ENCODE results near the gene TOP2A.
"Not testable (repeated sequence)": the region's sequence is repeated elsewhere in the genome, so short reads cannot be mapped to it uniquely, and the experiment has no call there.

TOP2A gene

DNA sequence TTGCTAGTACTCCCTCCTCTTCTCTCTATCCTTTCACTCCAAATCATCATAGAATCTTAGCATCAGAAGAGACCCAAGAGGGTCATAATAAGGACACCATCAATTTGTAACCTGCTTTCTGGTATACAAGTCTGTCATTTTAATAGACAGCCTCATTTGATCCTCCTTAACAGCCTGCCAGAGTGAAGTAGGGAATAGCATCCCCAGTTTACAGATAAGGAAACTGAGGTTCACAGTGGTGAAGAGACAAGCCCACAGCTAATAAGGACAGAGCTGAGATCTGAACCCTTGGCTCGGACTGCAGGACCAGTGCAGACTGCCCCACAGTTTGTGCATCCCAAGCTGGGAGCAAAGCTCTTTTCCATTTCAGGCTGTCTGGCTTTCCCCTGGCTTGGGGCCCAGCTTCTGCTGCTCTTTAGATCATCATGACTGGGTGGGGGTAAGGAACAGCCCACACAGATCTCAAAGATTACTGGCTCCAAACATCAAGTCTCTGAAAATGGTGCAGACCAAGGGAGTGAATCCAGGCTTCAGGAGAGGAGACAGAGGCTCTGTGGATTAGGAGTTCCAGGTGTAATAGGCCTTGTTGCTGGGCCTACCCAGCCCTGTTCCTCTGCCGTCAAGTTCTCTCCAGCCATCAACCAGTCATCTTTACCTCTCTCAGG is 15.3 kb upstream of the TOP2A start:
- no peak for DNase-seq

DNA sequence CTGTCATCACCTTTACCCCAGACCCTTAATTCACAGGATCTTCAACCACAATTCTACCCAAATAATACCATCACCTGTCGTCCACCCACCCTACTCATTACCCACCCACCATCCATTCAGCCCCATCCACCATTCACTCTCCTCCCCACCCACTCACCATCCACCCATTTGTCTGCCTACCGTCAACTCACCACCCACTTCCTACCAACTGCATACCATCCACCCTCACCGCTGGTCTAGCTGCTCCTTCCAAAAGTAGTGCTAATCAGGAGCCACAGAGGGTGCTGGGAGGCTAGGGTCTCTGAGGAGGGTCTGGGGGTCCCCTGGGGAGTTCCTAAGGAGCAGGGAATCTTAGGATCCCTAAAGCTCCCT is 13.5 kb upstream of the TOP2A start:
- no peak for DNase-seq

DNA sequence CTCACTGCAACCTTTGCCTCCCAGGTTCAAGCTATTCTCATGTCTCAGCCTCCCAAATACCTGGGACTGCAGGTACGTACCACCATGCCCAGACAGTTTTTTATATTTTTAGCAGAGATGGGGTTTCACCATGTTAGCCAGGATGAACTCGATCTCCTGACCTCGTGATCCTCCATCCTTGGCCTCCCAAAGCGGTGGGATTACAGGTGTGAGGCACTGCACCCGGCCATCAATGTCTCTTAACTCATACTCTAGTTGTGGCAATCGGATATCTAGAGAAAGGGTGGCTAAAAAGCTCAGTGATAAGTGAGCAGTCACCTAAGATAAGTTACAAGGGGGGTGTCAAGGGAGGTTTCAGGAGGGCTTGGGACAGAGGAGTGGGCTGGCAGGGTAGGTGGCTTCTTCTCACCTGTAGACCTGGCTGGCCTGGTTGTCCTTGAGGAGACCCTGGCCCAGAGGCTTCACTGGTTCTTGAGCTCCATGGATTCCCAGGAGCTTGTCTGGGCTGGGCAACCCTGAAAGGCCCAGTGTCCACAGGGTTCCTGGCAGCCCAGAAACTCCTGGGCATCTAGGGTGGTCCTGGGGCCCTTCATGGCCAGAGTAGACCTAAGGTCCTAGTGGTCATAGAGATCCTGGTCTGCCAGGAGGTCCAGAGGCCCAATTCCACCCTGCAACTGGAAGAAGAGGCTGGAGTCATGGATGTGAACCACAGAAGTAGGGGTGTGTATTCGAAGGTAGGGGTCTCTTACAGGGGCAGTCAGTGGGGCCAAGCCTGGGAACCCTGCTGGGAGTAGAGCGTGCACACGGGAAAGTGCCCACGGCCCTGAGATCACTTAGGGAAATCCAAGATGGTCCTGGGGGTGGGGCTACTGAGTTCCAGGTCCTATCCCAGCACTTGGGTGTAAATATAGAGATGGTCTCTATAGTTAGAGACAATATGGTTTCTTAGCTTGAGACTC is 12.9 kb upstream of the TOP2A start:
- DNase-seq: no peak

DNA sequence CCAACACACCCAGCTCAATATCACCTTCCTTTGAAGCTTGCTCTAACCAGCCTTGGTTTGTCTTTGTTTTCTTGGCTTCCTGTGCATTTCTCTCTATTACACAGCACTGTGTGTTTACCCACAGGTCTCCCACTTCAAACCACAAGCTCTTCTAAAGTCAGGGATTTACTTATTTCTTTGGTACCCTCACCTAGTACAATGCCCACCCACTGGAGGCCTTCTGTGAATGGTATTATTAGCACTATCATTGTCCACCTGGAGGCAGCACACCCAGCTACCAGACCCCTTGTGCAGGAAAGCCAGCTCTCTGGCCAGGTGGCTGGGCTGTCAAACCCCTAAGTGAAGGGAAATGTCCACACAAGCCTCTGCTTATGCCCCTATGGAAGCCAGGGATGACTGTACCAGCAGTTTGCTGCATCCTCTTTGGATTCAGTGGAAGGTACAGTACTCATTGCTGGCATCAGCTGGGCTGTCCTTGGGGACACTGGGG is 9.4 kb upstream of the TOP2A start:
- no peak for DNase-seq

DNA sequence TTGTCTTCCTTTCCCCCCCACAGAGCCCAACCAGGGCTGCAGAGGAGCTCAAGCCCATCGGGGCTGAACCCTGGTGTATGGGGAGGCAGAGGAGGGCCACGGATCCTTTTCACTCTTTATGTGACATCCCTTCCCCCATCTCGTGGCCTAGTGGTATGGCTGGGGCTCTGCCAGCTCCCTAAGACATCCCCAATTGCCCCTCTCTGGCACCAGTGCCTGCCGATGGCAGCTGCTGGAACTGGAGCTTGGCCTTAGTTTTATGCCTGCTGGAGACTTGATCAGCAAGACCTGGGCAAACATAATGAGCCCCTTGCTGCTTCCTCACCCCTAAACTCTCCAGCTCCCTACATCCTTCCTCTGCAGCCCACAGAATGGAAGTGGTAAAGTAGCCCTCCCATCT is 8.0 kb upstream of the TOP2A start:
- no peak for DNase-seq

DNA sequence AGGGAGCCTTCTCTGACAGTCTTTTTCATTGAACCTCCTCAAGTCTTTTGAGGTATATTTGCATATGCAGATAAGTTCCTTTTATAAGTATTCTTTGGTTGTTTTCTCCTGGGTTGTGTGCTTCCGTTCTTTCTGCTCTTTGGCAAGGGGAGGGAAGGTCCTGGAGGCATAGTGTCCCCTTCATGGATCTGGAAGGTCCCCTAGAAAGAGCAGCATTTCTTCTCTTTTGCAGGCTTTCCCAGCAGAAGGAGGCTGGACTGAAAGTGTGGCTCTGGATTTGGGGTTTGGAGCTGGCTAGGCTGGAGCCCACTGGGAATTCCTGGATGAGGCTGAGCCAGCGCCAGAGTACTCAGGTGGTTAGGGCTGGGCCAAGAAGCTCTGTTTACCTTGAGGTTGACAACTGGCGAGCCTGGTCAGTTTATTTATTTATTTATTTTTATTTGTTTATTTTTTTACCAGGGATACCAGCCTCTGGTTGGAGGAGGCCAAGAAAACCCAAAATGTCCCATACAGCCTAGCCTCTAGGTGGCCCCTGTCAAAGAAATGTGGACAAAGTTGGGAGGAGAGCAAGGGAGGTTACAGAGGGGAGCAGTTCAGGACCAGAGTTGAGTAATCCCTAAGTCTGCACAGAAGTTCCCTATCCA is 5.4 kb upstream of the TOP2A start:
- DNase-seq: no peak

DNA sequence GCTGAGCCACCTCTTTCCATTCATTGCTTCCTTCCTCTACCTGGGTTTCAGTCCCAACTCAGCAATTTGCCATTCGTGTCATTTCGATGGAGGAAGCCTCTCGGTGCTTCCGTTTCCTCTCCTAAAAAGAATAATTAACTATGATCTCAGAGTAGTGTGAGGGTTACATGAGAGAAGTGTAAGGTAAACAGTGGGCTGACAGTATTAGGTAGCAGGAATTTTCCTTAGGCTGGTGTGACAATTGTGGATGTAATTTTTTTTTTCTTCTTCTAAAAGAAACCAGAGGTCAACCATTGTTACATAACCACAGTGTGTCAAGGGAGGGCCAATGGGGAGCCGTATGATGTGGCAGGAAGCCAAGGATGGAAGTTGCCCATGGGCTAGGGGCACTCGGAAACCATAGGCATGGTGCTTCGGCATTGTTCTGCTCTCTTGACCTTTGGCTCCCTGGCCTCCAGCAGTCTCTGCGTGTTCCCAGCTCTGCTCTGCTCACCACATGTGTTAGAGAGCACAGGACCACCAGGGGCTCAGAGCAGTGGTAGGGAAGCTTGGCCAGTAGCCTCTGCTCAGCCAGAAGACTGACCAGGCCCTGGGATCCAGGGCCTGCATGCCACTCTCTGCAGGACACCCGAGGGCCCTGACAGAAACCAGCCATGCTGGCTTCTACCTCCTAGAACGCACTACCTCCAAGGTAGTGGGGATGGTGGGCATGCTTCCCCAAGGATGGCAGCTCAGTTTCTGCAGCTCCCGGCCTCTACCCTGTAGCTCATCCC is 2.0 kb upstream of the TOP2A start:
- DNase-seq: no peak

DNA sequence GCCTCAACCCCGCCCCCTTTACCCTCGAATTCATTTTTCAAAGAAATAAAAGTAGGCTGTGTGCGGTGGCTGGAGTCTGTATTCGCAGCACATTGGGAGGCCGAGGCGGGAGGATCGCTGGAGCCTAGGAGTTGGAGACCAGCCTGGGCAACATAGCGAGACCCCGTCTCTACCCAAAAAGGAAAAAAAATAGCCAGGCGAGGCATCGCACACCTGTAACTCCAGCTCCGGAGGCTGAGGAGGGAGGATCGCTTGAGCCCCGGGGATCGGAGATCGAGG is 671 bp upstream of the TOP2A start:
- DNase-seq: peak in 2 of 56 donors; percentile 34 to 55

DNA sequence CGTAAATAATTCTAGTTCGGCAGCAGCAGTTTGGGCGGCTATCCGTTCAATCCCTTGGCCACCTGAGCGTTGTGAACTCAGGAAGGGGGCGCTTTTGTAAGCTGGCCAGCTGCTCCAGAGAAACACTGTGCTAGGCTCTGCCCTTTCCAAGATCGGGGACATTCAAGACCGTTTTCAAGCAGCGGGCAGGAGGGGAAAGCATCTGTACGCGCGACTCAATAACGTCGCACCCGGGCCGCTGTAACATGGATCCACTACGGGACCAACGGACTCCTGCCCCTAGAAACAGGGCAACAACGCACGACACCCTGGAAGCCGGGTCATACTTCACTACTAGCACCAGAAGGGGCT is 463 bp downstream of the TOP2A start:
- DNase-seq: no peak

DNA sequence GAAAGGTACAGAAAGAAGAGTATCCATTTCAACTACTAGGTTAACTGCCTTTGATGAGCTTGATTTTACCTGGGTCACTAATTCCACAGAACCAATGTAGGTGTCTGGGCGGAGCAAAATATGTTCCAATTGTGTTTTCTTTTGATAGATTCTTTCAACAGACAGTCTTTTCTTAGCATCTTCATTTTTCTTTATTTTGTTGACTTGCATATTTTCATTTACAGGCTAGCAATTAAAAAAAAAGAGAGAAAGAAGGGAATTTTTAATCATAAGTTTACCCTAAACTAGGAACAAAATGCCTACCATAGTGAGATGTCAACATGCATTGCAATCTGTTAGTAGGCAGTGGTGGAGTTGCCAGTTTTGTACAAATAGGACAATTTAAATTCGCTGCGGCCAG is 1.0 kb downstream of the TOP2A start:
- no peak for DNase-seq

DNA sequence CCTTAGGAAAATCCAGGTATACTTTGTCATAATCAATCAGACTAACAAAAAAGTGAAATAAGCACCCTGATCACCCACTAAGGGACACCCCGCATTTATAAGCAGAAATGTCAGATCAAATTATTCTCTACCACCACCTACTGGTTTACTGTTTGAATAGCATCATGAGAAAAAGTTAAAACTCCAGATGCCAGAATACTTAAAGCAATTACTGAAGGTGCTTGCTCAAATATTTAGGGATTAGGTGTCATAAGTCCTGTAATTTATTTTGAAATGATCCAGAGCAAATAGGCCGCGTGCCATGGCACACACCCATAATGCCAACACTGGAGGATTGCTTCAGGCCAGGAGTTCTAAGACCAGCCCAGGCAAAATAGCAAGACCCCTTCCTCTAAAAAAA is 2.3 kb downstream of the TOP2A start:
- DNase-seq: no peak

DNA sequence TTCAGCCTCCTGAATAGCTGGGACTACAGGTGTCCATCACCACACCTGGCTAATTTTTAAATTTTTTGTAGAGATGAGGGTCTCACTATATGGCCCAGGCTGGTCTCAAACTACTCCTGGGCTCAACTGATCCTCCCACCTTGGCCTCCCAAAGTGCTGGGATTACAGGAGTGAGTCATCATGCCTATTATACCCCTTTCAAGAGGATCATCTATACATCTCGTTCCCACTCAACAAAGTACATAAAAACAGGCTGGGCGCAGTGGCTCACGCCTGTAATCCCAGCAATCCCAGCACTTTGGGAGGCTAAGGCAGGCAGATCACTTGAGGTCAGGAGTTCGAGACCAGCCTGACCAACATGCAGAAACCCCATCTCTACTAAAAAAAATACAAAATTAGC is 3.4 kb downstream of the TOP2A start:
- not testable (repeated sequence) for DNase-seq

DNA sequence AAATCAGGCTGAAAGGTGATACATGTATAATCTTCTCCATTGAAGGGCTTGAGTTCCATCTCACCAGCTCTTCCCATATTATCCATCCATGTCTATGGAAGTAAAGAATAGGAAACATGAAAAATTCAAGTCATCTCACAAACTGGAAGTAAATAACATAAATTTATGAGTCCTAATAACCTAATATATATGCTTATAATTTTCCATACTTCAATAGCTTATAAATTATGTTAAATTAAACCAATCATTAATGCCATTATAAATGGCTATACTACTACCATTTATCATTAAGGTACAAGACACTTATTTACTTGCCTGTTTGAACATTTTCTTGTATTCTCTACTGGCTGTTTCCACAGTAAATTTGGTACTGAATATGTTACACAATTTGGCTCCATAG is 4.8 kb downstream of the TOP2A start:
- DNase-seq: no peak

DNA sequence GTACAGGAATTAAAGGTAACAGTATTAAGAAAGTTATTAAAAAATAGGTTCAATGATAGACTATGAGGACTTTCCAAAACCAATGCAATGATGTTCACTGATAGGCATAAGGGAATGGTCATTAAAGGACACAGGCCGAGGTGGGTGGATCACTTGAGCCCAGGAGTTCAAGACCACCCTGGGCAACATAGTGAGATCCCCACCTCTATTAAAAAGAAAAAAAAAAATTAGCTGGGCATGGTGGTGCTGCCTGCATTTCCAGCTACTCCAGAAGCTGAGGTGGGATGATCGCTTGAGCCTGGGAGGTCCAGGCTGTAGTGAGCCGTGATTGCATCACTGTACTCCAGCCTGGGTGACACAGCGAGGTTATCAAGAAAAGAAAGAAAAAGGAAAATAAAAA is 5.9 kb downstream of the TOP2A start:
- DNase-seq: no peak

DNA sequence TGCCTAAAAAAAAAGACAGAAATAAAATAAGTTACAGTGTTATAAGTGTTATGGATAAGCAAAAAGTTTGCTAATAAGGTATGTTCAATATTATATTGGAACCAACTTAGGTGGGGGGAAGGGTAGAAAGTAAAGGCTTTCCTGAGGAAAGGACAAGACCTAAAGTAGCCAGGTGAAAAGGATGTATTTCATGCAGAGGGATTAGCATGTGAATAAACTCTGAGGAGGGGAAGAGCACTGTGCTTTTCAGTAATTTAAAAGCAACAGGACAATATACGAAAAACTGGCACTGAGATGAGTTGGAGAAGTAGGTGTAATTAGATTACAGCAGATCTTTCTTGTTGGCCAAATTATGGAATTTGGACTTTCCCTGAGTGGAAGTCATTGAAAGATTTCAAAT is 7.6 kb downstream of the TOP2A start:
- no peak for DNase-seq

DNA sequence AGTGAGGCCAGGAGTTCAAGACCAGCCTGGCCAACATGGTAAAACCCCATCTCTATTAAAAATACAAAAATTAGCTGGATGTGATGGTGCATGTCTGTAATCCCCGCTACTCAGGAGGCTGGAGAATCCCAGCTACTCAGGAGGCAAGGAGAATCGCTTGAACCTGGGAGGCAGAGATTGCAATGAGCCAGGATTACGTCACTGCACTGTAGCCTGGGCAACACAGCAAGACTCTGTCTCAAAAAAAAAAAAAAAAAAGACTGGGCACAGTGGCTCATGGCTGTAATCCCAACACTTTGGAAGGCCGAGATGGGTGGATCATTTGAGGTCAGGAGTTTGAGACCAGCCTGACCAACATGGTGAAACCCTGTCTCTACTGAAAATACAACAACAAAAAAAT is 8.2 kb downstream of the TOP2A start:
- DNase-seq: not testable (repeated sequence)

DNA sequence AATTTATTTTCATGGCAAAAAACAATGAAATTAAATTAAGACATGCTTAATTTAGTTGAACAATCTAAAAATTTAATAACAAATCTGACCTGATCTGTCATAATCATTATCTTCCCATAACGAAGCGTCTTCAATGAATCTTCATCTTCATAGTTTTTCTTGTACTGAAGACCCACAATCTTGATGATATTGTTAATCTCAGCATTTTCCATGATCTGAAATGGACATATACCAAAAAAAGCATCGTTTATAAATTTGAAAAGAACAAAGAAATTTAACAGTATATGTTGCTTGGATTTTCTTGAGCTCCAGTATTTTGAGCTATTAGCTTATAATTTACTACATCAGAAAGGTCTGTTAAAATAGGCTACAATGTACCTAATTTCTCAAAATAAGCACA is 10.2 kb downstream of the TOP2A start:
- no peak for DNase-seq

DNA sequence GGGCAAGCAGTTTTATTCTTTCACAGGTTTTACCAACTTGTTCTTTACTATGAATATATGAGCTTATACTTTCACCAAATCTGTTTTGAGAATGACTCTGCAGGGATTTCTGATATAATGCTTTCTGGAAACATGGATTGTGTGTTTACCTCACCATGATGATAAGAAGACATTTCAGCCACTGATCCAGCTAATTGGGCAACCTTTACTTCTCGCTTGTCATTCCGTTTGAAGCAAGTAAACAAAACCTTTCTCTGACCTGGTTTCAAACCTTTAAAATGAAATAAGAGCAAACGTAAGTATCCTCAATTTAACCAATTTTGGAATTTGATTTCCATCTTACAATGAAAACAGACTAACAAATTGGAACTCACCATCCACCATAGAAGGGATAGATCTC is 13.7 kb downstream of the TOP2A start:
- DNase-seq: no peak

DNA sequence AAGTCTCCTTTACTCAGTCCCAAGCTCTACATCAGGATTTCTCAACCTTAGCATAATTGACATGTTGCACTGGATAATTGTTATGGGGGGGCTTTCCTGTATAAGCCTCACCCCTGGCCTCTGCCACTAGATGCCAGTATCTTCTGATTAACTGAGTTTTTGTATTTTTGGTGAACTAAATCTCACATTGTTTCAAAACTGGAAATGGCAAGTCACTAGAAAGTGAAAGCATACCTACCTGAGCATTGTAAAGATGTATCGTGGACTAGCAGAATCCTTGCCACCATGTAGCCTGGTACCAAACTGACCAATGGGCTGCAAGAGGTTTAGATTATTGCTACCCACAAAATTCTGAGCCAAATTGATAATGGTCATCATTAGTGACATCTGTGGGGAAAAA is 15.0 kb downstream of the TOP2A start:
- DNase-seq: no peak

DNA sequence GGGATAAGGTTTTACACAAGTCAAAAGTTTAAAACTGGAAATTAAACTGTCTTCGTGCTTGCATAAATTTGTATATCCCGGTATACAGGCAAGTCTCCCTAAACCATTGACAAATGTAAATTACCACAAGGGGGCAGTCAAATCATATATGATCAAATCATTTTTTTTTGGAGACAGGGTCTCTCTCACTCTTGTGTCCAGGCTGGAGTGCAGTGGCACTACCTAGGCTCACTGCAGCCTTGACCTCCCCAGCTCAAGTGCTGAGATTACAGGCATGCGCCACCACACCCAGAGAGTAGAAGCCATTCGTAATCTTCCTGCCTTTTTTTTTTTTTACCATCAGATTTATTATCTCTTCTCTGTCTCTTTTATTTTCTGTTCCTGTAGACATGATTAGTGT is 18.5 kb downstream of the TOP2A start:
- DNase-seq: no peak

DNA sequence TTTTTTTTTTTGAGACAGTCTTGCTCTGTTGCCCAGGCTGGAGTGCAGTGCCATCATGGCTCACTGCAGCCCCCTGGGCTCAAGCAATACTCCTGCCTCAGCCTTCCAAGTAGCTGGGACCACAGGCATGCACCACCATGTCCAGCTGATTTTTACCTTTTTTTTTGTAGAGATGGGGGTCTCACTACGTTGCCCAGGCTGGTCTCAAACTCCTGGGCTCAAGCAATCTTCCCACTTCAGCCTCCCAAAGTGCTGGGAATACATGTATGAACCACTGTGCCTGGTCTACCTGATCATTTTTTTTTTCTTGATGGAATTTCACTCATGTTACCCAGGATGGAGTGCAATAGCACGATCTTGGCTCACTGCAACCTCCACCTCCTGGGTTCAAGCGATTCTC is 31.1 kb downstream of the TOP2A start:
- not testable (repeated sequence) for DNase-seq

DNA sequence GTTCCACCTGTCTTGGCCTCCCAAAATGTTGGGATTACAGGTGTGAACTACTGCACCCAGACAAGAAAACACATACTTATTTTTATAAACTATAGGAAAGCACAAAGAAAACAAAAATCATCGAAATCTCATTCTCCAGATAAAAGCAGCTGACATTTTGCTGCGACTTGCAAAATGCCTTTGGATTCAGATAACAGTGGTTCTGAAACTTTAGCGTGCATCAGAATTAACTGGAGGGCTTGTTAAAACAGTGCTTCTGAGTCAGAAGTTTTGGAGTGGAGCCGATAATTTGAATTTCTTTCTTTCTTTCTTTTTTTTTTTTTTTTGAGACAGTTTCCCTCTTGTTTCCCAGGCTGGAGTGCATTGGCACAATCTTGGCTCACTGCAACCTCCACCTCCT is 35.4 kb downstream of the TOP2A start:
- no peak for DNase-seq
